Measurements from ENCODE around the gene NFYC. TPM values are rescaled to one million over a fixed set of nuclear protein-coding genes. Genes with fewer than 3 reads are reported as not detected.

Gene NFYC
- total and polyA plus RNA-seq, 7 donors = 38.0 to 53.5 (median 41.8) TPM

DNA sequence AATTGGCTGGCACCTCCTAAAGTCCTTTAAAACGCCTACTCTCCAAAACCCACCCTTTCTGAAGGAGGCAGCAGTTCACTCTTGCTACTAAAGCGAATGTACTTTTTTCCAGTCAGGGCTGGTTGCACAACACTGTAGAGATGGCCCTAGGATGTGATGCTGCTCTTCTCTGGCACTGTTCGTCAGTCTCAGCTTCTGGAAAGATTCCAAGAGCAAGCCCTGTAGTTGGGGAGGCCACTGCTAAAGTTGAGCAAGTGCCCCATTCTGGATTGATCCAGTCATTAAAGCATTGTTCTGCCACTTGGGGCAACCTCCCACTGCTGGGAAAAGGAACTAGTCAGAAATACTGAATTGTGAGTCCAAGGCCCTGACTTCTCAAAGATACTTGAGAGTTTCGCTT lies 63.6 kb downstream of the NFYC start:
- Histone ChIP-seq H3K4me3 (no peak overlapping the region), H3K27ac (peak overlapping the region; percentile 23 to 80 (median 73)), H3K9me3 (no peaks in the 10 kb centered on the region), H3K36me3 (peaks cover 6 to 77% (median 17%) of the 10 kb centered on the region in 4 donors), H3K4me1 (peaks cover 0 to 57% (median 42%) of the 10 kb centered on the region in 4 donors), H3K27me3 (no peaks in the 10 kb centered on the region)
- TF ChIP-seq, protein P1, sequence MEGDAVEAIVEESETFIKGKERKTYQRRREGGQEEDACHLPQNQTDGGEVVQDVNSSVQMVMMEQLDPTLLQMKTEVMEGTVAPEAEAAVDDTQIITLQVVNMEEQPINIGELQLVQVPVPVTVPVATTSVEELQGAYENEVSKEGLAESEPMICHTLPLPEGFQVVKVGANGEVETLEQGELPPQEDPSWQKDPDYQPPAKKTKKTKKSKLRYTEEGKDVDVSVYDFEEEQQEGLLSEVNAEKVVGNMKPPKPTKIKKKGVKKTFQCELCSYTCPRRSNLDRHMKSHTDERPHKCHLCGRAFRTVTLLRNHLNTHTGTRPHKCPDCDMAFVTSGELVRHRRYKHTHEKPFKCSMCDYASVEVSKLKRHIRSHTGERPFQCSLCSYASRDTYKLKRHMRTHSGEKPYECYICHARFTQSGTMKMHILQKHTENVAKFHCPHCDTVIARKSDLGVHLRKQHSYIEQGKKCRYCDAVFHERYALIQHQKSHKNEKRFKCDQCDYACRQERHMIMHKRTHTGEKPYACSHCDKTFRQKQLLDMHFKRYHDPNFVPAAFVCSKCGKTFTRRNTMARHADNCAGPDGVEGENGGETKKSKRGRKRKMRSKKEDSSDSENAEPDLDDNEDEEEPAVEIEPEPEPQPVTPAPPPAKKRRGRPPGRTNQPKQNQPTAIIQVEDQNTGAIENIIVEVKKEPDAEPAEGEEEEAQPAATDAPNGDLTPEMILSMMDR (IDR thresholded peaks at IDR 0.05) = no peak
- TF ChIP-seq POLR2A (IDR thresholded peaks at IDR 0.05) = no peak
- no peak for TF ChIP-seq POLR2AphosphoS5 (IDR thresholded peaks at IDR 0.05)
- no peak for TF ChIP-seq EP300 (IDR thresholded peaks at IDR 0.05)
- intact Hi-C loops (cut with DNase I) = no loop called here
- WGBS, 2 donors = 88 to 91% methylated on average over 4 of the region's 4 CpGs
- DNase-seq = no peak

DNA sequence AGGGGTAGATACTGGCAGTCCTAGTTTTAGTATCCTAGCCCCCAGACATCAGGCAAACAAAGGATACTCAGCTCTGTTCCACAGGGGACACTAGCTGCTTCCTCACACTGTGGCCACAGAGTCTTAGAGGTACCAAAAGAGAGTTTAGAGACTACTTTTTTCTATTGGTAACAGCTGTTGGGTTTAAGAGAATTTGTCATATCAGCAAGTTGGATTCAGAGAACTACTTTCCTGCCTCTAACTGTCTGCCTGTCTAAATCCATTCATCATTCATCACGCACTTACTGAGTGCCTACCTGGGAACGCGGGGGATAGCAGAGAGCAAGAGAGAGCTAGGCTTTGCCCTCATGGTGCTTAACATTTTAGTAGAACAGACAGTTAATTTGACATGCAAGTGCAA lies 65.0 kb downstream of the NFYC start:
- H3K36me3 ChIP-seq = peaks cover 6 to 88% (median 22%) of the 10 kb centered on the region in 4 donors
- no peak overlapping the region for H3K4me3 ChIP-seq
- H3K9me3 ChIP-seq = no peaks in the 10 kb centered on the region
- no peak for DNase-seq
- H3K4me1 ChIP-seq = peaks cover 0 to 54% (median 43%) of the 10 kb centered on the region in 4 donors
- TF ChIP-seq EP300 (IDR thresholded peaks at IDR 0.05) = no peak
- TF ChIP-seq, protein P1 (IDR thresholded peaks at IDR 0.05) = no peak
- TF ChIP-seq POLR2A (IDR thresholded peaks at IDR 0.05) = no peak
- TF ChIP-seq POLR2AphosphoS5 (IDR thresholded peaks at IDR 0.05) = no peak
- peak overlapping the region; percentile 63 to 80 (median 77) for H3K27ac ChIP-seq
- intact Hi-C loops (cut with DNase I) = no loop called here
- no peaks in the 10 kb centered on the region for H3K27me3 ChIP-seq
- WGBS, 2 donors = 98% methylated on average over 3 of the region's 3 CpGs

DNA sequence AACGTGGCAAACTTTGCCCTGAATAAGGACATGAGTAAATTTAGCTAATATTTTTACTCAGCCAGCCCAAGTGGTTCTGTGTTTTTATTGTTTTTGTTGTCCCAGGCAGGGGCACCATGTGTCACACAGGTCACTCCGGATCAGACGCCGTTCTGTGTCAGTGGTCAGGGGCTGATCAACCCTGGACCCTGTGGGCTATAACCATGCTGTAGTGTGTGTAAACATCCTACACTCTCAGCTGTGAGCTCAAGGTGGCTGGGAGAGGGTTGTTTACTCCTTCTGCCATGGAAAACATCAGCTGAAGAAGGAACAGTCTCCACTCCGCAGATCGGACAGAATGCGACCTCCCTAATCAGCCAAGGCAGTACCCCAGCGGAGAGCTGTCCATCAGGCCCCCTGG lies 65.6 kb downstream of the NFYC start:
- peaks cover 0 to 60% (median 43%) of the 10 kb centered on the region in 4 donors for H3K4me1 ChIP-seq
- DNase-seq = no peak
- peaks cover 6 to 93% (median 22%) of the 10 kb centered on the region in 4 donors for H3K36me3 ChIP-seq
- no peaks in the 10 kb centered on the region for H3K9me3 ChIP-seq
- WGBS, 2 donors = 84 to 91% methylated on average over 8 of the region's 8 CpGs
- peak overlapping the region; percentile 63 to 80 (median 77) for H3K27ac ChIP-seq
- H3K4me3 ChIP-seq = no peak overlapping the region
- no peaks in the 10 kb centered on the region for H3K27me3 ChIP-seq
- intact Hi-C loops (cut with DNase I) = no loop called here
- TF ChIP-seq, protein P1 (IDR thresholded peaks at IDR 0.05) = no peak
- no peak for TF ChIP-seq EP300 (IDR thresholded peaks at IDR 0.05)
- no peak for TF ChIP-seq POLR2A (IDR thresholded peaks at IDR 0.05)
- TF ChIP-seq POLR2AphosphoS5 (IDR thresholded peaks at IDR 0.05) = no peak

DNA sequence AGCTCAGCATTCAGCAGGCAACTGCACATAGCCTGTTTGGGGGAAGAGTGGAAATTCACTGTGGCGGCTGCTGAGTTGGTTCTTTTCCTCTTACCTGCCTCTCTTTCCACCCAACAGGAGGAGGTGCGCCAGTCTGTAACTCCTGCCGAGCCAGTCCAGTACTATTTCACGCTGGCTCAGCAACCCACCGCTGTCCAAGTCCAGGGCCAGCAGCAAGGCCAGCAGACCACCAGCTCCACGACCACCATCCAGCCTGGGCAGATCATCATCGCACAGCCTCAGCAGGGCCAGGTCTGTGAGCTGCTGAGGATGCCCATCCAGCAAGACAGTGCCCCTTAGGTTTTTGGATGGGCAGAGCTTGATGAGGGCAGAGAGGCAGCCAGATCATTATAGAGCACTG lies 66.5 kb downstream of the NFYC start:
- Histone ChIP-seq H3K27ac (peak overlapping the region; percentile 63 to 80 (median 77)), H3K4me1 (peaks cover 0 to 60% (median 43%) of the 10 kb centered on the region in 4 donors)
- WGBS, 2 donors = 95 to 97% methylated on average over 7 of the region's 7 CpGs

More for the DNA sequence above, 66.5 kb downstream of the NFYC start:
- DNase-seq = no peak
- TF ChIP-seq, protein P1 (IDR thresholded peaks at IDR 0.05) = no peak
- TF ChIP-seq POLR2A (IDR thresholded peaks at IDR 0.05) = no peak
- TF ChIP-seq EP300 (IDR thresholded peaks at IDR 0.05) = no peak
- no peak for TF ChIP-seq POLR2AphosphoS5 (IDR thresholded peaks at IDR 0.05)
- no peaks in the 10 kb centered on the region for H3K9me3 ChIP-seq
- peaks cover 6 to 98% (median 22%) of the 10 kb centered on the region in 4 donors for H3K36me3 ChIP-seq
- no peaks in the 10 kb centered on the region for H3K27me3 ChIP-seq
- intact Hi-C loops (cut with DNase I) = no loop called here
- no peak overlapping the region for H3K4me3 ChIP-seq

Data from sigmoid colon (tissue), 7 donors.